A549 (cell line): ENCODE measurements around the gene DCK. TPM values are rescaled to one million over a fixed set of nuclear protein-coding genes. Genes with fewer than 3 reads are reported as not detected.

Experiments used
- ATAC-seq, 2 experiments: fragments of 200-7000 bp in 1 of 2; fragments of >200 bp in 1 of 2; cut with Nextera tagmentation in 1 of 2; cut with Tn5 transposase in 1 of 2; 3 replicates each; pipeline versions ENCODE4 v1.8.0 to v1.9.1; 2018 to 2020; ENCODE audit warnings: mild to moderate bottlenecking in 1 of 2, moderate library complexity in 1 of 2
- CTCF ChIA-PET: fragments of 300-600 bp; sonication (Branson Sonifier 250); formaldehyde crosslinking; extraction: SDS; loops from one replicate; lab custom pipeline; 2021; ENCODE audit warnings: antibody characterized with exemption, inconsistent platforms; lab: Yijun Ruan, JAX
- POLR2A ChIA-PET: fragments of 350-600 bp; formaldehyde crosslinking; extraction: SDS; loops from one replicate; lab custom pipeline; 2021; ENCODE audit warnings: antibody characterized with exemption, inconsistent platforms; lab: Yijun Ruan, JAX
- DNase-seq, 2 experiments: peaks; one replicate each; pipeline versions ENCODE4 v3.0.0 to v3.0.0-alpha.2; 2011 to 2016; ENCODE audit warnings: low read depth in 1 of 2, low spot score in 1 of 2
- FAIRE-seq: peaks from 2 replicates; lab custom pipeline; 2011; peaks lifted over from hg19 to GRCh38; lab: Jason Lieb, UNC
- H3K27ac ChIP-seq, 2 experiments: fragments of >200 bp; sonication (Bioruptor Twin); formaldehyde crosslinking; 3 replicates each; pipeline ENCODE4 v1.5.1; 2016 to 2017
- H3K4me1 ChIP-seq: fragments of >200 bp; sonication (Bioruptor Twin); formaldehyde crosslinking; 3 replicates; pipeline ENCODE4 v1.6.1; 2016
- H3K4me2 ChIP-seq: fragments of >200 bp; sonication (Bioruptor Twin); formaldehyde crosslinking; 3 replicates; pipeline ENCODE4 v1.6.1; 2016
- H3K4me3 ChIP-seq: fragments of >200 bp; sonication (Bioruptor Twin); formaldehyde crosslinking; 3 replicates; pipeline ENCODE4 v1.5.1; 2016
- H3K9me3 ChIP-seq: fragments of >200 bp; sonication (Bioruptor Twin); formaldehyde crosslinking; 3 replicates; pipeline ENCODE4 v1.6.1; 2016
- ATOH8 ChIP-seq: fragments of 250-450 bp; sonication (Bioruptor Pico); IDR thresholded peaks from 2 replicates; pipeline ENCODE4 v1.5.0; 2020; ENCODE audit warnings: low read depth, mild to moderate bottlenecking, moderate library complexity
- BCL3 ChIP-seq: fragments of >200 bp; sonication (Bioruptor Twin); formaldehyde crosslinking; IDR thresholded peaks from 3 replicates; pipeline ENCODE4 v1.6.1; 2016
- CBX8 ChIP-seq: fragments of 200-600 bp; sonication (generic); IDR thresholded peaks from 2 replicates; pipeline ENCODE4 v1.6.1; 2016
- CEBPB ChIP-seq, 2 experiments: fragments of >200 bp in 1 of 2; sonication (Bioruptor Twin) in 1 of 2; formaldehyde crosslinking in 1 of 2; IDR thresholded peaks; 2 replicates each; pipeline ENCODE4 v1.6.1; 2012 to 2016
- CTCF ChIP-seq: fragments of >200 bp; sonication (Bioruptor Twin); formaldehyde crosslinking; IDR thresholded peaks from 3 replicates; pipeline ENCODE4 v1.5.1; 2016
- EHF ChIP-seq: fragments of 250-450 bp; sonication (Bioruptor Pico); IDR thresholded peaks from 2 replicates; pipeline ENCODE4 v1.5.0; 2020; ENCODE audit warnings: mild to moderate bottlenecking
- EP300 ChIP-seq, 2 experiments: fragments of >200 bp; sonication (Bioruptor Twin); formaldehyde crosslinking; IDR thresholded peaks; 2 replicates in 1 of 2; 3 replicates in 1 of 2; pipeline ENCODE4 v1.6.1; 2016 to 2017
- ESRRA ChIP-seq: fragments of 150-350 bp; IDR thresholded peaks from 2 replicates; pipeline ENCODE4 v1.6.1; 2014; ENCODE audit warnings: mild to moderate bottlenecking, low read length, borderline replicate concordance
- FOSL2 ChIP-seq, 2 experiments: fragments of 450-650 bp in 1 of 2; fragments of >200 bp in 1 of 2; sonication (Bioruptor Twin) in 1 of 2; formaldehyde crosslinking; IDR thresholded peaks; 2 replicates each; pipeline versions ENCODE4 v1.5.0 to v1.6.1; 2016 to 2020; ENCODE audit warnings: mild to moderate bottlenecking in 1 of 2, moderate library complexity in 1 of 2
- HES2 ChIP-seq: fragments of >200 bp; sonication (Bioruptor Twin); formaldehyde crosslinking; IDR thresholded peaks from 2 replicates; pipeline ENCODE4 v1.6.1; 2016
- HEYL ChIP-seq: fragments of 250-450 bp; sonication (Bioruptor Pico); IDR thresholded peaks from 2 replicates; pipeline ENCODE4 v1.8.0; 2021; ENCODE audit warnings: mild to moderate bottlenecking, moderate library complexity
- HOXB13 ChIP-seq: fragments of 250-450 bp; sonication (Bioruptor Pico); IDR thresholded peaks from 2 replicates; pipeline ENCODE4 v1.5.0; 2020; ENCODE audit warnings: low read depth, mild to moderate bottlenecking, moderate library complexity
- KDM5A ChIP-seq: fragments of 200-600 bp; sonication (generic); IDR thresholded peaks from 2 replicates; pipeline ENCODE4 v1.6.1; 2016; ENCODE audit warnings: antibody characterized with exemption, mild to moderate bottlenecking
- MAFK ChIP-seq: fragments of 450-650 bp; IDR thresholded peaks from 2 replicates; pipeline ENCODE4 v1.6.1; 2014; ENCODE audit not compliant: partially characterized antibody
- MYC ChIP-seq: IDR thresholded peaks from 2 replicates; pipeline ENCODE4 v1.6.1; 2012; ENCODE audit warnings: mild to moderate bottlenecking, inconsistent platforms, low read length, improper control_type of control experiment, borderline replicate concordance
- NFE2L2 ChIP-seq: fragments of 150-350 bp; conservative IDR thresholded peaks from 2 replicates; pipeline ENCODE4 v1.6.1; 2014; ENCODE audit warnings: low read length
- NR3C1 ChIP-seq: fragments of >200 bp; sonication (Bioruptor Twin); formaldehyde crosslinking; IDR thresholded peaks from 3 replicates; pipeline ENCODE4 v1.6.1; 2017
- POLR2A ChIP-seq: IDR thresholded peaks from 2 replicates; pipeline ENCODE4 v1.6.1; 2012; ENCODE audit warnings: mild to moderate bottlenecking, low read length
- POLR2AphosphoS2 ChIP-seq: conservative IDR thresholded peaks from 2 replicates; pipeline ENCODE4 v1.6.1; 2012; ENCODE audit warnings: low read length, improper control_type of control experiment, inconsistent platforms
- RAD21 ChIP-seq, 2 experiments: fragments of >200 bp in 1 of 2; sonication (Bioruptor Twin) in 1 of 2; formaldehyde crosslinking in 1 of 2; IDR thresholded peaks in 1 of 2; conservative IDR thresholded peaks in 1 of 2; 2 replicates in 1 of 2; 3 replicates in 1 of 2; pipeline ENCODE4 v1.6.1; 2012 to 2018; ENCODE audit warnings: inconsistent platforms in 1 of 2
- RCOR1 ChIP-seq: fragments of 150-350 bp; IDR thresholded peaks from 2 replicates; pipeline ENCODE4 v1.6.1; 2014; ENCODE audit warnings: antibody characterized with exemption, low read length, low read depth
- RFX5 ChIP-seq: fragments of 450-650 bp; IDR thresholded peaks from 2 replicates; pipeline ENCODE4 v1.7.1; 2014; ENCODE audit warnings: antibody characterized with exemption, mild to moderate bottlenecking, moderate library complexity
- RNF2 ChIP-seq: fragments of 200-600 bp; sonication (generic); IDR thresholded peaks from 2 replicates; pipeline ENCODE4 v1.6.1; 2016; ENCODE audit warnings: low read depth, mild to moderate bottlenecking, antibody characterized with exemption, moderate library complexity, borderline replicate concordance
- SMC3 ChIP-seq: fragments of >200 bp; sonication (Bioruptor Twin); formaldehyde crosslinking; IDR thresholded peaks from 3 replicates; pipeline ENCODE4 v1.6.1; 2018; ENCODE audit warnings: inconsistent platforms
- SREBF2 ChIP-seq: fragments of 450-650 bp; IDR thresholded peaks from 2 replicates; pipeline ENCODE4 v1.6.1; 2014; ENCODE audit warnings: mild to moderate bottlenecking, moderate library complexity
- polyA plus RNA-seq, 4 experiments: library from polyadenylated mRNA; depleted of rRNA in 3 of 4; stranded (reverse); fragments of >200 nt; fragmentation: RNase III in 1 of 4; extraction: RNeasy Plus Mini Kit Qiagen cat#74134 plus additional on column Dnase treatment in 1 of 4; gene quantifications; 2 replicates in 3 of 4; 3 replicates in 1 of 4; pipeline ENCODE4 v1.2.3, GENCODE V29; 2011 to 2017
- TF ChIP-seq, protein P1 (sequence below): fragments of 450-650 bp; IDR thresholded peaks from 2 replicates; pipeline ENCODE4 v1.6.1; 2014; ENCODE audit warnings: antibody characterized with exemption
- TF ChIP-seq, protein P2 (sequence below): fragments of 150-350 bp; IDR thresholded peaks from 2 replicates; pipeline ENCODE4 v1.6.1; 2014; ENCODE audit warnings: low read depth, mild to moderate bottlenecking, low read length

Gene DCK
- polyA plus RNA-seq, 2 of the 4 experiments (the other 2 are of a cell fraction): 20.0 to 20.6 TPM

DNA sequence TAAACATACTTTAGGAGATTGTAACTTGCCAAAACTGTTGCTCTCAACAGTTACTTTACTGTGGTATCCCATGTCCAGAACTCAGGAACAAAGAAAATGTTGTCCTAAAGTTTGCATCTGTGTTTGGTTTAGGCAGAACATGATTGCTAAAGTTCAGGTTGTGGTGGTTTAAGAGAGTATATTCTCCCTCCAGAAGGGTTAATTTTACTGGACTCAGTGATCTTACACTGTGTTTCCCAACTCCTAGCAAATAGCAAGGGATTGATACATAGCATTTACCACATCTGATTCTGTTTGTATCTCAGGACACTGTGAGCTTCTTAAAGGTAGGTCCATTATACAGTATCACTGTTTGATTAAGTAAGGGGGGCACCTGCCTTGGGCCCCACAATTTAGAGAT lies 13.3 kb upstream of the DCK start:
- ChIA-PET POLR2A (no interaction called here), CTCF (no interaction called here)
- Histone ChIP-seq H3K27ac (no peak overlapping the region), H3K9me3 (no peaks in the 10 kb centered on the region), H3K4me3 (no peak overlapping the region), H3K4me2 (no peak overlapping the region), H3K4me1 (no peaks in the 10 kb centered on the region)
- FAIRE-seq (no peak), DNase-seq (no peak), ATAC-seq (no peak)
- TF ChIP-seq EP300 (IDR thresholded peaks at IDR 0.05) (no peak), HEYL (CRISPR knock-in tag) (no peak), CTCF (no peak), HOXB13 (CRISPR knock-in tag) (no peak), RAD21 (conservative IDR thresholded peaks at IDR 0.05 in 1 of 2, IDR thresholded peaks at IDR 0.05 in 1 of 2) (no peak), ESRRA (no peak), POLR2AphosphoS2 (no peak), HES2 (no peak), KDM5A (no peak), ATOH8 (CRISPR knock-in tag) (no peak), MAFK (no peak), CBX8 (no peak), FOSL2 (IDR thresholded peaks at IDR 0.05) (no peak), FOSL2 (CRISPR knock-in tag; IDR thresholded peaks at IDR 0.05) (no peak), NFE2L2 (no peak), CEBPB (IDR thresholded peaks at IDR 0.05) (no peak), RNF2 (no peak), RCOR1 (no peak), MYC (no peak)
- TF ChIP-seq, protein P1, sequence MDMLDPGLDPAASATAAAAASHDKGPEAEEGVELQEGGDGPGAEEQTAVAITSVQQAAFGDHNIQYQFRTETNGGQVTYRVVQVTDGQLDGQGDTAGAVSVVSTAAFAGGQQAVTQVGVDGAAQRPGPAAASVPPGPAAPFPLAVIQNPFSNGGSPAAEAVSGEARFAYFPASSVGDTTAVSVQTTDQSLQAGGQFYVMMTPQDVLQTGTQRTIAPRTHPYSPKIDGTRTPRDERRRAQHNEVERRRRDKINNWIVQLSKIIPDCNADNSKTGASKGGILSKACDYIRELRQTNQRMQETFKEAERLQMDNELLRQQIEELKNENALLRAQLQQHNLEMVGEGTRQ: no peak

DNA sequence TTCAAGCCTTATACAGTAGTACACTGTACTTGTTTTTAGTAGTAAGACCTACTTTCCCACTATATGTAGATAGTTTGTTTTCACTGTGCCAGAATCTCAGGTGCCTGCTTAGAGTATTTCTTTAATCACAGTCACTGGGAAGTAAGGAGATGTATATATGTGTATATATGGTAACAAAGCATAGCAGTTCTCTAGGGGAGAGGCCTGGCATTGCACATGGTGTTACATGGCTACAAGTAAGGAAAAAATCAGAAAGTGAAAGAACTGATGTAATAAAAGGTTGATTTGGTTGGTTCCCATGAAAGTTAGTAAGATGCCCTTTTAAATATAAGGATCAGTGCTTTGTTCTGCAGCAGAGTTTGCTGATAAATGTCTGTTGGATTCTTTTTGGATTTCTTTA lies 9.3 kb upstream of the DCK start:
- FAIRE-seq (no peak), ATAC-seq (no peak), DNase-seq (no peak)
- no peaks in the 10 kb centered on the region for H3K4me1 ChIP-seq
- POLR2A ChIA-PET: no interaction called here
- H3K4me2 ChIP-seq: no peak overlapping the region
- CTCF ChIA-PET: interaction anchor here (0.9 kb wide), 1 partner anchor 147 kb away, joined by 3 read pairs; no protein-coding TSS in a partner anchor
- no peak overlapping the region for H3K27ac ChIP-seq
- H3K9me3 ChIP-seq: no peaks in the 10 kb centered on the region
- no peak overlapping the region for H3K4me3 ChIP-seq
- TF ChIP-seq BCL3 (no peak), HOXB13 (CRISPR knock-in tag) (no peak), NR3C1 (no peak), SREBF2 (no peak), RAD21 (conservative IDR thresholded peaks at IDR 0.05 in 1 of 2, IDR thresholded peaks at IDR 0.05 in 1 of 2) (no peak), SMC3 (no peak), RFX5 (no peak), EHF (no peak), CTCF (no peak), POLR2A (no peak)
- TF ChIP-seq, protein P2, sequence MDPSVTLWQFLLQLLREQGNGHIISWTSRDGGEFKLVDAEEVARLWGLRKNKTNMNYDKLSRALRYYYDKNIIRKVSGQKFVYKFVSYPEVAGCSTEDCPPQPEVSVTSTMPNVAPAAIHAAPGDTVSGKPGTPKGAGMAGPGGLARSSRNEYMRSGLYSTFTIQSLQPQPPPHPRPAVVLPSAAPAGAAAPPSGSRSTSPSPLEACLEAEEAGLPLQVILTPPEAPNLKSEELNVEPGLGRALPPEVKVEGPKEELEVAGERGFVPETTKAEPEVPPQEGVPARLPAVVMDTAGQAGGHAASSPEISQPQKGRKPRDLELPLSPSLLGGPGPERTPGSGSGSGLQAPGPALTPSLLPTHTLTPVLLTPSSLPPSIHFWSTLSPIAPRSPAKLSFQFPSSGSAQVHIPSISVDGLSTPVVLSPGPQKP: no peak
